ENCODE measurements around the gene COPZ1. TPM values are rescaled to one million over a fixed set of nuclear protein-coding genes. Genes with fewer than 3 reads are reported as not detected.

The COPZ1 gene
- total and polyA plus RNA-seq, 9 of the 15 experiments (the other 6 are each of a cell fraction or from before 2014, with no cell fraction given) = 137 to 487 (median 233) TPM

DNA sequence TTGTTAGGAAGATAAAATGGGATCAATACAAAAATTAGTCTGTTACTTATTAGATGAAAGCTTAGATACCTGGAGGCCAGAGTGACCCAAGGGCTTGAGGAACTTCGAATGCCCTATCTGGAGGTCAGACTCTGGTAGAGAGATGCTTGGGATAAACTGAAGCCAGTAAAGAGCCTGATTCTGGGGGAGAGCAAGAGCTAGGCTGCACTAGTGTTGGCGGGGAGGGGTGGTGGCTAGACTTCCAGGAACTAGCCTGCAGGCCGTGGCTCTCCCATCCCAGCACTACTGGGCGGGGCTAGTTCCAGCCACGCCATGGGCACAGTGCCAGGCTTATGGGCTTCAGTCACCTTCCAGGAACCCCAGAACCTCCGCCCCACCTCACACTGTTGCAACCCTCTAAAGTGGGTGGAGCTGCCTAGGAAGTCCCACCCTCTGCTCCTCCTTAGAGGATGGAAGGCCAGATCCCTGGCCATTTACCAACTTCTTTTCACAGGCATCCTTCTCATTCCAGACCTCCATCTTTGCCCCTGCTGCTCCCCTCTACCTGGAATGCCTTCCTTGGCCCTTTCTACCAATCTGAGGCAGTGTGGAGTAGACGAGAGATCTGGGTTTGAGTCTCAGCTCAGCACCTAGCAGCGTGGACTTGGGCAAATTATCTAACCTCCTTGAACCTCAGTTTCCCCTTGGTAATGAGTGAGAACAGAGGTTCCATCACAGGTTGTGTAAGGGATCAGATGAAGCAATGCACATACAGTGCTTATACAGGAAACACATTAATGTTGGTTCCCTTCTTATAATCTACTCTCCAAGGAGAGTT, 17.8 kb upstream of the COPZ1 start (continued):
- TF ChIP-seq, protein P1, sequence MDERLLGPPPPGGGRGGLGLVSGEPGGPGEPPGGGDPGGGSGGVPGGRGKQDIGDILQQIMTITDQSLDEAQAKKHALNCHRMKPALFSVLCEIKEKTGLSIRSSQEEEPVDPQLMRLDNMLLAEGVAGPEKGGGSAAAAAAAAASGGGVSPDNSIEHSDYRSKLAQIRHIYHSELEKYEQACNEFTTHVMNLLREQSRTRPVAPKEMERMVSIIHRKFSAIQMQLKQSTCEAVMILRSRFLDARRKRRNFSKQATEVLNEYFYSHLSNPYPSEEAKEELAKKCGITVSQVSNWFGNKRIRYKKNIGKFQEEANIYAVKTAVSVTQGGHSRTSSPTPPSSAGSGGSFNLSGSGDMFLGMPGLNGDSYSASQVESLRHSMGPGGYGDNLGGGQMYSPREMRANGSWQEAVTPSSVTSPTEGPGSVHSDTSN (CRISPR knock-in tag; IDR thresholded peaks at IDR 0.05; ENCODE audit: low read depth) = no peak
- TF ChIP-seq, protein P1 (tag; conservative IDR thresholded peaks at IDR 0.05; ENCODE audit: low read depth) = no peak
- TF ChIP-seq, protein P2, sequence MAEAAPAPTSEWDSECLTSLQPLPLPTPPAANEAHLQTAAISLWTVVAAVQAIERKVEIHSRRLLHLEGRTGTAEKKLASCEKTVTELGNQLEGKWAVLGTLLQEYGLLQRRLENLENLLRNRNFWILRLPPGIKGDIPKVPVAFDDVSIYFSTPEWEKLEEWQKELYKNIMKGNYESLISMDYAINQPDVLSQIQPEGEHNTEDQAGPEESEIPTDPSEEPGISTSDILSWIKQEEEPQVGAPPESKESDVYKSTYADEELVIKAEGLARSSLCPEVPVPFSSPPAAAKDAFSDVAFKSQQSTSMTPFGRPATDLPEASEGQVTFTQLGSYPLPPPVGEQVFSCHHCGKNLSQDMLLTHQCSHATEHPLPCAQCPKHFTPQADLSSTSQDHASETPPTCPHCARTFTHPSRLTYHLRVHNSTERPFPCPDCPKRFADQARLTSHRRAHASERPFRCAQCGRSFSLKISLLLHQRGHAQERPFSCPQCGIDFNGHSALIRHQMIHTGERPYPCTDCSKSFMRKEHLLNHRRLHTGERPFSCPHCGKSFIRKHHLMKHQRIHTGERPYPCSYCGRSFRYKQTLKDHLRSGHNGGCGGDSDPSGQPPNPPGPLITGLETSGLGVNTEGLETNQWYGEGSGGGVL (CRISPR knock-in tag; IDR thresholded peaks at IDR 0.05) = no peak
- TF ChIP-seq, protein P3, sequence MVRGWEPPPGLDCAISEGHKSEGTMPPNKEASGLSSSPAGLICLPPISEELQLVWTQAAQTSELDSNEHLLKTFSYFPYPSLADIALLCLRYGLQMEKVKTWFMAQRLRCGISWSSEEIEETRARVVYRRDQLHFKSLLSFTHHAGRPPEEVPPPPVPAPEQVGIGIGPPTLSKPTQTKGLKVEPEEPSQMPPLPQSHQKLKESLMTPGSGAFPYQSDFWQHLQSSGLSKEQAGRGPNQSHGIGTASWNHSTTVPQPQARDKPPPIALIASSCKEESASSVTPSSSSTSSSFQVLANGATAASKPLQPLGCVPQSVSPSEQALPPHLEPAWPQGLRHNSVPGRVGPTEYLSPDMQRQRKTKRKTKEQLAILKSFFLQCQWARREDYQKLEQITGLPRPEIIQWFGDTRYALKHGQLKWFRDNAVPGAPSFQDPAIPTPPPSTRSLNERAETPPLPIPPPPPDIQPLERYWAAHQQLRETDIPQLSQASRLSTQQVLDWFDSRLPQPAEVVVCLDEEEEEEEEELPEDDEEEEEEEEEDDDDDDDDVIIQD (CRISPR knock-in tag; IDR thresholded peaks at IDR 0.05) = no peak
- TF ChIP-seq SOX6 (IDR thresholded peaks at IDR 0.05) = peak; percentile 78
- no peak; a peak in 1 of 4 replicates for TF ChIP-seq TRIM24 (IDR thresholded peaks at IDR 0.05)
- no peak for TF ChIP-seq MED1 (CRISPR knock-in tag; IDR thresholded peaks at IDR 0.05; ENCODE audit: borderline replicate concordance)
- no peak for TF ChIP-seq KAT8 (IDR thresholded peaks at IDR 0.05; ENCODE audit: low read depth)
- peak; percentile 46; the same call in 1 of the 2 replicates for TF ChIP-seq IRF9 (tag; IDR thresholded peaks at IDR 0.05)
- TF ChIP-seq PTBP1 (IDR thresholded peaks at IDR 0.05; ENCODE audit: low read depth, low read length) = no peak
- TF ChIP-seq RFX1 (IDR thresholded peaks at IDR 0.05) = no peak
- no peak for TF ChIP-seq TCF7L2 (IDR thresholded peaks at IDR 0.05; ENCODE audit: low read depth, low read length)
- TF ChIP-seq ZNF12 (CRISPR knock-in tag; IDR thresholded peaks at IDR 0.05) = no peak
- 0 out of 2 replicates have a peak, but pooled peaks have one; percentile 5 for TF ChIP-seq SPI1 (IDR thresholded peaks at IDR 0.05; ENCODE audit: borderline replicate concordance, low read depth, low read length)
- peak; percentile 53 for TF ChIP-seq ZNF311 (CRISPR knock-in tag; IDR thresholded peaks at IDR 0.05)
- TF ChIP-seq HDAC2 (IDR thresholded peaks at IDR 0.05) = 0 out of 2 replicates have a peak, but pooled peaks have one; percentile 79
- no peak for TF ChIP-seq ZNF780A (CRISPR knock-in tag; IDR thresholded peaks at IDR 0.05)
- peak; percentile 51; the same call in 1 of the 2 replicates for TF ChIP-seq SMARCE1 (IDR thresholded peaks at IDR 0.05)
- peak; percentile 35 to 66; a peak in 2 of 4 replicates for TF ChIP-seq TBL1XR1 (IDR thresholded peaks at IDR 0.05; ENCODE audit: low read length in 2 of 2)
- TF ChIP-seq PRMT5 (CRISPR knock-in tag; IDR thresholded peaks at IDR 0.05) = no peak
- TF ChIP-seq ZNF707 (CRISPR knock-in tag; conservative IDR thresholded peaks at IDR 0.05) = no peak
- no peak for TF ChIP-seq KAT2B (IDR thresholded peaks at IDR 0.05; ENCODE audit: low read depth, low read length)
- peak; percentile 55; the same call in 1 of the 2 replicates for TF ChIP-seq HDGF (IDR thresholded peaks at IDR 0.05)
